A549 treated with Mapracorat at 1 μM for 4 hours (cell line): ENCODE results near the gene ZNF613. TPM values are rescaled to one million over a fixed set of nuclear protein-coding genes. Genes with fewer than 3 reads are reported as not detected.

Source experiments
- total RNA-seq: library from RNA; stranded (reverse); fragments of 200-300 nt; extraction: Qiagen RNA extraction; gene quantifications from 5 replicates; pipeline ENCODE4 v1.2.3, GENCODE V29; 2022

The ZNF613 gene
- 0.97 to 1.8 TPM (median 1.0 TPM) in 5 replicates for total RNA-seq

GRCh38 chr19:51926784-51927741 lies at the start of gene ZNF613:
TSS of gene ZNF613 (plus strand) at chr19:51927472. CDS start at chr19:51936221, 8,749 bp downstream.

DNA sequence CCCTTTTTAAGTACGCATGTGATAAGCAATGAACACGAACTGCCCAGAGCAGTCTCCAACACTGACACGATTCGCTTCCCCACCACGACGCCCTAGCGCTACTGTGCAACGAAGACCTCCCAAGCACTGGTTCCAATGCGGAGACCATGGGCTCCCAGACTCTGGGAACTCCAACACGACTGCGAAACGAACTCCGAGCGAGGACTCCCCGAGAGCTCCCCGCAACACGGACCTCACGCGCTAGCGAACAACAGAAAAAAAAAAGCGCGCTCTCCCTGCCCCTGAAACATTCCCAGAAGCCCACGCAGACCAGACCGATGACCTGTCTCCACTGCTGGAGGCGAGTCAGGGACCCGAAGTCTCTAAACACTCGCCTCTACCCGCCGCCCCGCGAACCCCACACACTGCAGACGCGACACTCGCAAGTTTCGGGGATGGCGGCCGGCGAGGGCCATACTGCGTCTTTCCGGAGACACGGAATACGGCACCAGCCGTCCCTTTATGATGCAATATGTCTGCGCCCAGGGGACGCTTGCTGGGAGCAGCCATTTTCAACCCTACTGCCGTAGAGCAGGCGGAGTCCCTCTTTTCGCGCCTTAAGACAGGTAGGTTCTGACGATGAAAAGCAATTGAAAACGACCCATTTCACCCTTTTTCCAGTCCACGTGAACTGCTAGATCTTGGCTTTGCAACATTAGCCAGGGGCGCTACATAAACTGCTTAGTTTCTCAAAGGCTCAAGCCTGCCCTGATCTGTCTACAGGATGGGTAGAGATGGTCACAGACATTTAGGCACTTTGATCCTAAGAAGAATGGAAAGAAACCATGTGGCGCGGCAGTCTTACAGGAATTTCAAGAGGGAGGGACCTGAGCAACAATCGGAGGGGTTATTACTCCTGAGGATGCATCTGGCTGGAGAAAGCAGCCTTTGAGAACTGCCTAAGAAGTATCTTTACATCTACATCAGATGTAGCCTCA lies 39.5 kb upstream of the ZNF613 start, which contains the start of gene ZNF577:
Gene ZNF577 (minus strand): TSS at position 430 of the 977 bp plus-strand sequence. CDS start 7,569 bp downstream, outside the sequence.

GRCh38 chr19:51904331-51905165 lies 22.7 kb upstream of the ZNF613 start, which contains the start of gene ZNF649:
TSS of gene ZNF649 (minus strand) at chr19:51905017. CDS start at chr19:51900107, 4,910 bp downstream.

GRCh38 chr19:51986309-51987291 lies 59.3 kb downstream of the ZNF613 start, which contains the start of gene ZNF350:
TSS of gene ZNF350 (minus strand) at chr19:51986840. CDS start at chr19:51974360, 12,480 bp downstream.

Other genes with a start within 250 kb of the ZNF613 start
- gene SPACA6, start 234.1 kb upstream of the ZNF613 start, total RNA-seq: 10.2 to 20.1 TPM (median 13.4 TPM) in 5 replicates
- gene HAS1, start 203.5 kb upstream of the ZNF613 start, total RNA-seq: not detected in 5 replicates
- 0.11 to 0.24 TPM (median 0.14 TPM) in 5 replicates for gene FPR1, start 175.6 kb upstream of the ZNF613 start, total RNA-seq
- gene FPR2, start 166.3 kb upstream of the ZNF613 start, total RNA-seq: not detected in 5 replicates
- not detected in 5 replicates for gene FPR3, start 132.3 kb upstream of the ZNF613 start, total RNA-seq
- 0.06 TPM in 1 of 5 replicates, not detected in the others for gene ZNF577, start 39.5 kb upstream of the ZNF613 start, total RNA-seq
- 0.11 to 0.31 TPM (median 0.12 TPM) in 5 replicates for gene ZNF649, start 22.5 kb upstream of the ZNF613 start, total RNA-seq
- 3.6 to 6.2 TPM (median 4.2 TPM) in 5 replicates for gene ZNF350, start 59.4 kb downstream of the ZNF613 start, total RNA-seq
- gene ZNF615, start 80.7 kb downstream of the ZNF613 start, total RNA-seq: 2.8 to 4.8 TPM (median 3.5 TPM) in 5 replicates
- 2.5 to 3.1 TPM (median 3.0 TPM) in 5 replicates for gene ZNF614, start 100.9 kb downstream of the ZNF613 start, total RNA-seq
- gene ZNF432, start 121.4 kb downstream of the ZNF613 start, total RNA-seq: 1.4 to 2.2 TPM (median 1.9 TPM) in 5 replicates
- 2.0 to 2.6 TPM (median 2.4 TPM) in 5 replicates for gene ZNF841, start 168.3 kb downstream of the ZNF613 start, total RNA-seq
- gene ZNF616, start 212.5 kb downstream of the ZNF613 start, total RNA-seq: 0.55 to 1.1 TPM (median 0.66 TPM) in 5 replicates
- gene ZNF836, start 244.1 kb downstream of the ZNF613 start, total RNA-seq: 0.41 to 1.6 TPM (median 0.61 TPM) in 5 replicates